Fibroblast of lung (primary cell): ENCODE data around the gene NEK10. TPM values are rescaled to one million over a fixed set of nuclear protein-coding genes. Genes with fewer than 3 reads are reported as not detected.

ENCODE experiments used
- DNase-seq, 2 donors: peaks; one replicate each; pipeline versions ENCODE4 v3.0.0 to v3.0.0-alpha.2; 2010; ENCODE audit warnings: low read depth in 2 of 2
- H2AFZ ChIP-seq: 2 replicates; pipeline ENCODE4 v1.5.1; 2012; ENCODE audit warnings: low read length, control low read depth, inconsistent platforms
- H3K27ac ChIP-seq: 2 replicates; pipeline ENCODE4 v1.5.1; 2011; ENCODE audit warnings: low read length, control low read depth; ENCODE audit not compliant: insufficient read depth
- H3K27me3 ChIP-seq: 2 replicates; pipeline ENCODE4 v1.5.1; 2011; ENCODE audit warnings: mild to moderate bottlenecking, low read length; ENCODE audit not compliant: control insufficient read depth, insufficient read depth
- H3K36me3 ChIP-seq: 2 replicates; pipeline ENCODE4 v1.5.1; 2011; ENCODE audit warnings: low read length; ENCODE audit not compliant: control insufficient read depth, insufficient read depth
- H3K4me1 ChIP-seq: 2 replicates; pipeline ENCODE4 v1.5.1; 2011; ENCODE audit warnings: low read length; ENCODE audit not compliant: control insufficient read depth, insufficient read depth; ENCODE audit errors: extremely low read depth
- H3K4me2 ChIP-seq: 2 replicates; pipeline ENCODE4 v1.5.1; 2011; ENCODE audit warnings: low read length, control low read depth; ENCODE audit not compliant: insufficient read depth; ENCODE audit errors: extremely low read depth
- H3K4me3 ChIP-seq, 4 experiments: fragments of 200-600 bp in 1 of 4; sonication (generic) in 1 of 4; replicated peaks in 1 of 4; 2 replicates each; pipeline ENCODE4 v1.5.1; 2011 to 2016; ENCODE audit warnings: low read length in 4 of 4, low read depth in 3 of 4, mild to moderate bottlenecking in 3 of 4, control low read depth in 2 of 4, inconsistent platforms in 1 of 4, mixed read lengths in 1 of 4; ENCODE audit not compliant: insufficient read depth in 1 of 4; ENCODE audit errors: control extremely low read depth in 1 of 4
- H3K79me2 ChIP-seq: 2 replicates; pipeline ENCODE4 v1.5.1; 2012; ENCODE audit warnings: mild to moderate bottlenecking, low read length, inconsistent platforms; ENCODE audit not compliant: control insufficient read depth, insufficient read depth
- H3K9ac ChIP-seq: 2 replicates; pipeline ENCODE4 v1.5.1; 2011; ENCODE audit warnings: mild to moderate bottlenecking, low read length, control low read depth; ENCODE audit not compliant: insufficient read depth
- H3K9me3 ChIP-seq: 2 replicates; pipeline ENCODE4 v1.5.1; 2012; ENCODE audit warnings: low read depth, low read length; ENCODE audit not compliant: control insufficient read depth, insufficient read depth
- H4K20me1 ChIP-seq: 2 replicates; pipeline ENCODE4 v1.5.1; 2011; ENCODE audit warnings: low read length; ENCODE audit not compliant: control insufficient read depth, insufficient read depth; ENCODE audit errors: extremely low read depth
- CTCF ChIP-seq, 2 donors: IDR thresholded peaks in 1 of 2; conservative IDR thresholded peaks in 1 of 2; 1 replicate in 1 of 2; 2 replicates in 1 of 2; pipeline ENCODE4 v1.5.1; 2011 to 2012; ENCODE audit warnings: low read length in 2 of 2, control low read depth in 1 of 2, inconsistent platforms in 1 of 2, low read depth in 1 of 2, mild to moderate bottlenecking in 1 of 2
- EZH2 ChIP-seq: IDR thresholded peaks from 2 replicates; pipeline ENCODE4 v1.5.1; 2012; ENCODE audit warnings: low read length, control low read depth, mild to moderate bottlenecking; ENCODE audit errors: missing control alignments
- polyA plus RNA-seq, 2 donors: library from polyadenylated mRNA; depleted of rRNA in 1 of 2; stranded (reverse) in 1 of 2; unstranded in 1 of 2; fragments of >200 nt; gene quantifications; 2 replicates each; pipeline ENCODE4 v1.2.1, GENCODE V29; 2011 to 2012; ENCODE audit warnings: missing spikeins in 1 of 2
- total RNA-seq: library from RNA; depleted of rRNA; stranded (reverse); fragments of >200 nt; gene quantifications from 2 replicates; pipeline ENCODE4 v1.2.1, GENCODE V29; 2014

The NEK10 gene
- total and polyA plus RNA-seq, 2 donors (not counting 1 experiment from before 2014, with no cell fraction given) = 1.4 to 23.0 TPM

- Histone ChIP-seq H3K9me3 (no peaks in the 10 kb centered on the region), H3K4me3 (no peak overlapping the region), H2AFZ (no peak overlapping the region), H3K4me1 (no peaks in the 10 kb centered on the region), H3K36me3 (no peaks in the 10 kb centered on the region), H3K27ac (no peak overlapping the region), H4K20me1 (no peaks in the 10 kb centered on the region), H3K79me2 (no peaks in the 10 kb centered on the region), H3K9ac (no peak overlapping the region), H3K4me2 (no peak overlapping the region), H3K27me3 (no peaks in the 10 kb centered on the region)
- no peak for TF ChIP-seq CTCF (conservative IDR thresholded peaks at IDR 0.05 in 1 of 2, IDR thresholded peaks at IDR 0.05 in 1 of 2; ENCODE audit: low read depth in 1 of 2, low read length in 2 of 2)
- TF ChIP-seq EZH2 = no peak
- no peak for DNase-seq
Measured at GRCh38 chr3:27244374-27244773, 124.8 kb downstream of the NEK10 start.

- Histone ChIP-seq H3K9me3 (no peaks in the 10 kb centered on the region), H3K27ac (no peak overlapping the region), H3K27me3 (no peaks in the 10 kb centered on the region), H2AFZ (no peak overlapping the region), H3K4me2 (no peak overlapping the region), H3K4me3 (no peak overlapping the region), H3K79me2 (no peaks in the 10 kb centered on the region), H3K9ac (no peak overlapping the region), H3K4me1 (no peaks in the 10 kb centered on the region), H3K36me3 (no peaks in the 10 kb centered on the region), H4K20me1 (no peaks in the 10 kb centered on the region)
- TF ChIP-seq EZH2 = no peak
- TF ChIP-seq CTCF (conservative IDR thresholded peaks at IDR 0.05 in 1 of 2, IDR thresholded peaks at IDR 0.05 in 1 of 2; ENCODE audit: low read depth in 1 of 2, low read length in 2 of 2) = no peak
- DNase-seq = no peak
Measured at GRCh38 chr3:27239951-27240350, 129.2 kb downstream of the NEK10 start.

- Histone ChIP-seq H3K27me3 (no peaks in the 10 kb centered on the region), H4K20me1 (no peaks in the 10 kb centered on the region), H2AFZ (no peak overlapping the region), H3K79me2 (no peaks in the 10 kb centered on the region), H3K36me3 (no peaks in the 10 kb centered on the region), H3K27ac (no peak overlapping the region), H3K4me2 (no peak overlapping the region), H3K4me3 (no peak overlapping the region), H3K4me1 (no peaks in the 10 kb centered on the region), H3K9ac (no peak overlapping the region), H3K9me3 (no peaks in the 10 kb centered on the region)
- TF ChIP-seq CTCF (conservative IDR thresholded peaks at IDR 0.05 in 1 of 2, IDR thresholded peaks at IDR 0.05 in 1 of 2; ENCODE audit: low read depth in 1 of 2, low read length in 2 of 2) (peak in 1 of 2 donors; percentile 1), EZH2 (no peak)
- no peak for DNase-seq
Measured at GRCh38 chr3:27228805-27229204, 140.4 kb downstream of the NEK10 start.
